ENCODE measurements around the gene ATP6V0C. TPM values are rescaled to one million over a fixed set of nuclear protein-coding genes. Genes with fewer than 3 reads are reported as not detected.
A peak's percentile ranks its signal among the peaks of the same experiment; 100 is the strongest.

Gene ATP6V0C
- total RNA-seq, 2 donors from 2014 or later: 114 to 164 TPM

- H3K9me3 ChIP-seq: no peaks in the 10 kb centered on the region
- no peaks in the 10 kb centered on the region for H3K36me3 ChIP-seq
- WGBS: 57% methylated on average over 14 of the region's 15 CpGs
- peak overlapping the region; percentile 60 to 68 for H3K27ac ChIP-seq
- intact Hi-C loops (cut with DNase I): loop anchor here (5.0 kb wide), 1 partner anchor 71 kb away; the partner anchor contains the start of gene CCNF
- H3K27me3 ChIP-seq (replicated peaks; ENCODE audit: insufficient read depth): no peaks in the 10 kb centered on the region
- no peak overlapping the region for H3K4me3 ChIP-seq
- TF ChIP-seq POLR2AphosphoS5 (IDR thresholded peaks at IDR 0.05): peak; percentile 86
- TF ChIP-seq POLR2A (IDR thresholded peaks at IDR 0.05): no peak
- peak in 1 of 4 experiments; percentile 31 for TF ChIP-seq CTCF (IDR thresholded peaks at IDR 0.05)
- H3K4me1 ChIP-seq (replicated peaks): peaks cover 13% of the 10 kb centered on the region
- peak; percentile 85 for DNase-seq (ENCODE audit: low spot score)
These were observed 15.1 kb upstream of the ATP6V0C start for GRCh38 chr16:2498531-2499253.

- TF ChIP-seq POLR2A (IDR thresholded peaks at IDR 0.05) (no peak), POLR2AphosphoS5 (IDR thresholded peaks at IDR 0.05) (no peak), CTCF (IDR thresholded peaks at IDR 0.05) (no peak)
- DNase-seq (ENCODE audit: low spot score): no peak
- WGBS: 82% methylated on average over 5 of the region's 6 CpGs
- intact Hi-C loops (cut with DNase I): loop anchor here (5.0 kb wide), 1 partner anchor 72 kb away; the partner anchor contains the start of gene CCNF
- Histone ChIP-seq H3K4me3 (no peak overlapping the region), H3K27ac (peak overlapping the region; percentile 60 to 68), H3K4me1 (replicated peaks) (peaks cover 13% of the 10 kb centered on the region), H3K27me3 (replicated peaks; ENCODE audit: insufficient read depth) (no peaks in the 10 kb centered on the region), H3K9me3 (no peaks in the 10 kb centered on the region), H3K36me3 (no peaks in the 10 kb centered on the region)
These were observed 14.3 kb upstream of the ATP6V0C start for GRCh38 chr16:2499454-2499853.

- Histone ChIP-seq H3K9me3 (no peaks in the 10 kb centered on the region), H3K4me3 (no peak overlapping the region), H3K4me1 (replicated peaks) (peaks cover 13% of the 10 kb centered on the region), H3K27me3 (replicated peaks; ENCODE audit: insufficient read depth) (no peaks in the 10 kb centered on the region), H3K36me3 (no peaks in the 10 kb centered on the region), H3K27ac (peak overlapping the region in 1 of 2 donors; percentile 68)
- 78% methylated on average over 24 of the region's 29 CpGs for WGBS
- TF ChIP-seq CTCF (IDR thresholded peaks at IDR 0.05) (no peak), POLR2AphosphoS5 (IDR thresholded peaks at IDR 0.05) (no peak), POLR2A (IDR thresholded peaks at IDR 0.05) (no peak)
- no peak for DNase-seq (ENCODE audit: low spot score)
- intact Hi-C loops (cut with DNase I): loop anchor here (2.0 to 5.0 kb wide), 3 partner anchors 73 to 233 kb away; partner anchors contain the start of genes ABCA3, CCNF and RNPS1
These were observed 13.8 kb upstream of the ATP6V0C start for GRCh38 chr16:2499890-2500429.

- intact Hi-C loops (cut with DNase I): loop anchor here (2.0 to 5.0 kb wide), 2 partner anchors 160 to 233 kb away; partner anchors contain the start of genes ABCA3 and RNPS1
- no peak for DNase-seq (ENCODE audit: low spot score)
- Histone ChIP-seq H3K36me3 (no peaks in the 10 kb centered on the region), H3K9me3 (no peaks in the 10 kb centered on the region), H3K27ac (no peak overlapping the region), H3K4me1 (replicated peaks) (peaks cover 13% of the 10 kb centered on the region), H3K4me3 (no peak overlapping the region), H3K27me3 (replicated peaks; ENCODE audit: insufficient read depth) (no peaks in the 10 kb centered on the region)
- TF ChIP-seq CTCF (IDR thresholded peaks at IDR 0.05) (no peak), POLR2AphosphoS5 (IDR thresholded peaks at IDR 0.05) (no peak), POLR2A (IDR thresholded peaks at IDR 0.05) (no peak)
- 80% methylated on average over 19 of the region's 20 CpGs for WGBS
These were observed 13.3 kb upstream of the ATP6V0C start for GRCh38 chr16:2500430-2500917.

All from prostate gland (tissue), 2 donors.